Nephron (organoid): ENCODE results near the gene UGT3A1.
"Not testable (repeated sequence)": the region's sequence is repeated elsewhere in the genome, so short reads cannot be mapped to it uniquely, and the experiment has no call there.

Source experiments
- H3K27ac Mint-ChIP-seq, 3 experiments: 2 replicates each; pipeline ENCODE4 v1.8.0; 2020; ENCODE audit warnings: mixed read lengths in 3 of 3, mild to moderate bottlenecking in 2 of 3, moderate library complexity in 1 of 3
- H3K27me3 Mint-ChIP-seq: 2 replicates; pipeline ENCODE4 v1.8.0; 2021; ENCODE audit warnings: low read depth, mild to moderate bottlenecking, moderate library complexity, mixed read lengths
- H3K36me3 Mint-ChIP-seq: 2 replicates; pipeline ENCODE4 v1.8.0; 2020; ENCODE audit warnings: low read depth, mixed read lengths
- H3K4me1 Mint-ChIP-seq: 2 replicates; pipeline ENCODE4 v1.8.0; 2020; ENCODE audit warnings: mixed read lengths
- H3K4me3 Mint-ChIP-seq, 3 experiments: 2 replicates each; pipeline ENCODE4 v1.8.0; 2020; ENCODE audit warnings: mild to moderate bottlenecking in 3 of 3, mixed read lengths in 3 of 3, moderate library complexity in 2 of 3
- H3K9me3 Mint-ChIP-seq: 2 replicates; pipeline ENCODE4 v1.8.0; 2020; ENCODE audit warnings: mixed read lengths
- CTCF ChIP-seq, 3 experiments: fragments of 200-600 bp; sonication (generic); IDR thresholded peaks; one replicate each; pipeline ENCODE4 v1.5.0; 2021; ENCODE audit warnings: antibody characterized with exemption in 3 of 3; ENCODE audit not compliant: unreplicated experiment in 3 of 3

UGT3A1 gene

GRCh38 chr5:35999547-35999946 is 8.4 kb upstream of the UGT3A1 start:
- H3K4me3 Mint-ChIP-seq: no peak overlapping the region
- H3K9me3 Mint-ChIP-seq: peaks cover 2% of the 10 kb centered on the region
- H3K27me3 Mint-ChIP-seq: peaks cover 4% of the 10 kb centered on the region
- no peak overlapping the region for H3K27ac Mint-ChIP-seq
- TF ChIP-seq CTCF (IDR thresholded peaks at IDR 0.05; ENCODE audit: unreplicated experiment in 3 of 3): no peak
- no peaks in the 10 kb centered on the region for H3K36me3 Mint-ChIP-seq
- H3K4me1 Mint-ChIP-seq: no peaks in the 10 kb centered on the region

GRCh38 chr5:35996076-35996475 is 4.9 kb upstream of the UGT3A1 start:
- TF ChIP-seq CTCF (IDR thresholded peaks at IDR 0.05; ENCODE audit: unreplicated experiment in 3 of 3): no peak
- Mint-ChIP-seq H3K4me1 (peaks cover 6% of the 10 kb centered on the region), H3K27ac (no peak overlapping the region), H3K27me3 (peaks cover 4% of the 10 kb centered on the region), H3K4me3 (no peak overlapping the region), H3K36me3 (no peaks in the 10 kb centered on the region), H3K9me3 (no peaks in the 10 kb centered on the region)

- peaks cover 22% of the 10 kb centered on the region for H3K27me3 Mint-ChIP-seq
- peak overlapping the region; percentile 21 to 81 (median 77) for H3K27ac Mint-ChIP-seq
- peak overlapping the region; percentile 64 to 81 (median 80) for H3K4me3 Mint-ChIP-seq
- H3K9me3 Mint-ChIP-seq: no peaks in the 10 kb centered on the region
- H3K36me3 Mint-ChIP-seq: no peaks in the 10 kb centered on the region
- no peak for TF ChIP-seq CTCF (IDR thresholded peaks at IDR 0.05; ENCODE audit: unreplicated experiment in 3 of 3)
- peaks cover 6% of the 10 kb centered on the region for H3K4me1 Mint-ChIP-seq
Observed at GRCh38 chr5:35990520-35990919, 670 bp downstream of the UGT3A1 start.

- peak overlapping the region; percentile 30 to 60 (median 52) for H3K27ac Mint-ChIP-seq
- no peak for TF ChIP-seq CTCF (IDR thresholded peaks at IDR 0.05; ENCODE audit: unreplicated experiment in 3 of 3)
- H3K36me3 Mint-ChIP-seq: no peaks in the 10 kb centered on the region
- H3K27me3 Mint-ChIP-seq: peaks cover 22% of the 10 kb centered on the region
- H3K4me1 Mint-ChIP-seq: peaks cover 6% of the 10 kb centered on the region
- peak overlapping the region in 2 of 3 experiments; percentile 33 to 62 for H3K4me3 Mint-ChIP-seq
- no peaks in the 10 kb centered on the region for H3K9me3 Mint-ChIP-seq
Observed at GRCh38 chr5:35988529-35988928, 2.7 kb downstream of the UGT3A1 start.

- TF ChIP-seq CTCF (IDR thresholded peaks at IDR 0.05; ENCODE audit: unreplicated experiment in 3 of 3): no peak
- Mint-ChIP-seq H3K27ac (peak overlapping the region; percentile 84 to 87 (median 84)), H3K9me3 (peaks cover 3% of the 10 kb centered on the region), H3K4me3 (peak overlapping the region; percentile 53 to 76 (median 55)), H3K27me3 (peaks cover 22% of the 10 kb centered on the region), H3K4me1 (peaks cover 6% of the 10 kb centered on the region), H3K36me3 (peaks cover 3% of the 10 kb centered on the region)
Observed at GRCh38 chr5:35987776-35988175, 3.4 kb downstream of the UGT3A1 start.

- Mint-ChIP-seq H3K27me3 (peaks cover 3% of the 10 kb centered on the region), H3K27ac (no peak overlapping the region), H3K9me3 (peaks cover 30% of the 10 kb centered on the region), H3K4me3 (no peak overlapping the region), H3K4me1 (no peaks in the 10 kb centered on the region), H3K36me3 (peaks cover 21% of the 10 kb centered on the region)
- TF ChIP-seq CTCF (IDR thresholded peaks at IDR 0.05; ENCODE audit: unreplicated experiment in 3 of 3): no peak
Observed at GRCh38 chr5:35979715-35980114, 11.5 kb downstream of the UGT3A1 start.

- Mint-ChIP-seq H3K9me3 (peaks cover 22% of the 10 kb centered on the region), H3K36me3 (peaks cover 15% of the 10 kb centered on the region)
- H3K27me3 Mint-ChIP-seq, H3K4me1 Mint-ChIP-seq, H3K27ac Mint-ChIP-seq, H3K4me3 Mint-ChIP-seq: not testable (repeated sequence)
Observed at GRCh38 chr5:35976859-35977258, 14.3 kb downstream of the UGT3A1 start.
